Muscle layer of colon (tissue), 2 donors: Measurements from ENCODE around the gene UGT2B17.
"Not testable (repeated sequence)": the region's sequence is repeated elsewhere in the genome, so short reads cannot be mapped to it uniquely, and the experiment has no call there.

ENCODE experiments used
- H3K27ac ChIP-seq: one replicate; pipeline ENCODE4 v1.7.0; 2013; ENCODE audit warnings: low read depth, mild to moderate bottlenecking, low read length, moderate library complexity
- H3K27me3 ChIP-seq, 2 donors: one replicate each; pipeline ENCODE4 v1.7.0; 2013; ENCODE audit warnings: low read length in 2 of 2, mild to moderate bottlenecking in 2 of 2; ENCODE audit not compliant: insufficient read depth in 2 of 2, control insufficient read depth in 1 of 2
- H3K36me3 ChIP-seq: one replicate; pipeline ENCODE4 v1.7.0; 2013; ENCODE audit warnings: mild to moderate bottlenecking, low read length; ENCODE audit not compliant: insufficient read depth
- H3K4me1 ChIP-seq: one replicate; pipeline ENCODE4 v1.7.0; 2013; ENCODE audit warnings: mild to moderate bottlenecking, low read length; ENCODE audit not compliant: insufficient read depth
- H3K4me3 ChIP-seq, 2 donors: one replicate each; pipeline ENCODE4 v1.7.0; 2013; ENCODE audit warnings: low read length in 2 of 2, low read depth in 1 of 2, mild to moderate bottlenecking in 1 of 2, moderate library complexity in 1 of 2
- H3K9ac ChIP-seq: one replicate; pipeline ENCODE4 v1.7.0; 2013; ENCODE audit warnings: low read length
- H3K9me3 ChIP-seq: one replicate; pipeline ENCODE4 v1.7.0; 2013; ENCODE audit warnings: mild to moderate bottlenecking, low read length
- donor health status: abdominal sarcoma.
- donor health status: Adenocarcinoma of cecum.

Gene UGT2B17

DNA sequence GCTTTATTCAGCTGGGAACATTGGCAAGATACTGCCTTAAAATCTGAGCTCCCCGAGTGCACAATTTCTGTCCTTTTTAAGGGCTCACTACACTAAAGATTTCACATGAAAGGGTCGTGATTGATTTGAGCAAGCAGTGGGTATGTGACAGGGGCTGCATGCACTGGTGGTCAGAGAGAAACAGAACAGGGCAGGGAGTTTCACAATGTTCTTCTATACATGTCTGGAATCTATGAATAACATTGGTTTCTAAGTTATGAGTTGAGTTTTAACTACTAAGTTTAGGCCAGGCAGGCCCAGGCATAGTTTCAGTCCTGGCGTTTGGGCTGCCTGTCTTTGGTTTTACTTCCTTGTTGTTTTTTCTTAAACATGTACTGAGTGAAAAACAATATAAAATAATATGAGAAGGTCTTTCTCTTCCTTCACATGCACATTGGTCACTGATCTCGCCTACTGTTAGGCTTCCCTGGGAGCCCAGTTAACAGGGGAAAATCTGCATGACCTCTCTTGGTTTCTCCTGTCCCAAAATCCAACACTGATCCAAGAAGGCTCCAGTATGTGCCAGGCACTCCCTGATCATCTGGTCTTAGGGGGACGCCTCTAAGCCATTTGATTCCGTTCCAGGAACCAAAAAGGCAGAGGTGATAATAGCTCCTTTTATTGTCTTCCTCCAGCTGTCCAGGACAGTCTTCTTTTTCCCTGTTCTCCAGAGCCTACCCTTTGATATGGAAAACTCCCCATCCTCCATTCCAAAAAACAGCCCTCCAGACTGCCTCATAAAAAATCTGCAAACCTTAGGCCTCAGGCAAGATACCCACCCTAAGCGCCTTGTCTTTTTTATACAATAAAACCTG is at the start of gene UGT2B17:
UGT2B17 (minus strand) TSS at position 51 of the 854 bp plus-strand sequence. CDS start 7,838 bp downstream, outside the sequence.
- Histone ChIP-seq H3K4me3 (no peak within 1 kb of the TSS), H3K9ac (no peak within 1 kb of the TSS), H3K4me1 (no peaks in the 10 kb centered on the region), H3K9me3 (no peaks in the 10 kb centered on the region), H3K27me3 (no peaks in the 10 kb centered on the region), H3K36me3 (no peaks in the 10 kb centered on the region), H3K27ac (no peak within 1 kb of the TSS)

- not testable (repeated sequence) for H3K27ac ChIP-seq, H3K9ac ChIP-seq, H3K27me3 ChIP-seq, H3K36me3 ChIP-seq, H3K4me3 ChIP-seq, H3K4me1 ChIP-seq, H3K9me3 ChIP-seq
Measured at GRCh38 chr4:68622731-68623130, 46.6 kb upstream of the UGT2B17 start.

GRCh38 chr4:68617003-68617698 is 41.0 kb upstream of the UGT2B17 start:
- Histone ChIP-seq H3K9me3 (no peaks in the 10 kb centered on the region), H3K27ac (no peak overlapping the region), H3K9ac (no peak overlapping the region), H3K4me3 (no peak overlapping the region), H3K36me3 (no peaks in the 10 kb centered on the region), H3K4me1 (no peaks in the 10 kb centered on the region), H3K27me3 (no peaks in the 10 kb centered on the region)

- Histone ChIP-seq H3K4me1 (no peaks in the 10 kb centered on the region), H3K4me3 (no peak overlapping the region), H3K36me3 (no peaks in the 10 kb centered on the region), H3K9me3 (no peaks in the 10 kb centered on the region), H3K27ac (no peak overlapping the region), H3K27me3 (no peaks in the 10 kb centered on the region), H3K9ac (no peak overlapping the region)
Measured at GRCh38 chr4:68615699-68616422, 39.7 kb upstream of the UGT2B17 start.

GRCh38 chr4:68613752-68614151 is 37.6 kb upstream of the UGT2B17 start:
- Histone ChIP-seq H3K4me3 (no peak overlapping the region), H3K27ac (no peak overlapping the region), H3K4me1 (no peaks in the 10 kb centered on the region), H3K27me3 (no peaks in the 10 kb centered on the region), H3K9me3 (no peaks in the 10 kb centered on the region), H3K9ac (no peak overlapping the region), H3K36me3 (no peaks in the 10 kb centered on the region)

DNA sequence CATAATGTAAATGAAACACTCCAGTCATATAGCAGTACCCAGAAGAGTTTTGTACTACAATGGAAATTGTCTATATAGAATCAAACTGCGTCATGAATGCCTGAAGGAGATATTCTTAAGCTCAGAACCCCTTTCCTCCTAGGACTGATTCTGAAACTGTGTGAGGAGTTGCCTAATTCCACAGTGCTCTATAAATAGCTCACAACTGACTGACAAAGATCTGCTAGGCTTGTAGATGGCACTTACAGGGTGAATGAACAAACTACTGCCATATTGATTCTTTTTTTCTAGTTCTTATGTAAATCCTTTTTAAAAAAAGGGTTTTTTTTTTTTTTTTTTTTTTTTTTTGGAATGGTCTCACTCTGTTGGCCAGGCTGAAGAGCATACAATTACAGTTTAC is 30.1 kb upstream of the UGT2B17 start:
- H3K9ac ChIP-seq, result no peak overlapping the region
- H3K4me1 ChIP-seq, result no peaks in the 10 kb centered on the region

DNA sequence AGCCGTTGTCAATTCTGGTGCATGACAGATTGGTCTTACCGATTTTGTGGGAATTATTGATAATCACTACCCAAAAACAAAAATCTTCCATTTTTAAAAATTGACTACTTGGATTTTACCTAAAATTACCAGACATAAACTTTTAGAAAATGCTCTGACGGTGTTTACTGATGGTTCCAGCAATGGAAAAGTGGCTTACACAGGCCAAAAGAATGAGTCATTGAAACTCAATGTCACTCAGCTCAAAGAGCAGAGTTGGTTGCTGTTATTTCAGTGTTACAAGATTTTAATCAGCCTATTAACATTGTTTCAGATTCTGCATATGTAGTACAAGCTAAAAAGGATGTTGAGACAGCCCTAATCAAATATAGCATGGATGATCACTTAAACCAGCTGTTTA is 23.0 kb upstream of the UGT2B17 start:
- Histone ChIP-seq H3K27me3 (no peaks in the 10 kb centered on the region), H3K27ac (no peak overlapping the region), H3K9me3 (no peaks in the 10 kb centered on the region), H3K4me1 (no peaks in the 10 kb centered on the region), H3K9ac (no peak overlapping the region), H3K4me3 (no peak overlapping the region), H3K36me3 (no peaks in the 10 kb centered on the region)

More for the DNA sequence above, 30.1 kb upstream of the UGT2B17 start:
- no peaks in the 10 kb centered on the region for H3K36me3 ChIP-seq
- H3K27me3 ChIP-seq, result no peaks in the 10 kb centered on the region
- H3K27ac ChIP-seq, result no peak overlapping the region
- no peaks in the 10 kb centered on the region for H3K9me3 ChIP-seq
- H3K4me3 ChIP-seq, result no peak overlapping the region

- Histone ChIP-seq H3K4me3 (no peak overlapping the region), H3K9ac (no peak overlapping the region), H3K36me3 (no peaks in the 10 kb centered on the region), H3K27ac (no peak overlapping the region), H3K27me3 (no peaks in the 10 kb centered on the region), H3K9me3 (no peaks in the 10 kb centered on the region), H3K4me1 (no peaks in the 10 kb centered on the region)
Measured at GRCh38 chr4:68597482-68597881, 21.4 kb upstream of the UGT2B17 start.

DNA sequence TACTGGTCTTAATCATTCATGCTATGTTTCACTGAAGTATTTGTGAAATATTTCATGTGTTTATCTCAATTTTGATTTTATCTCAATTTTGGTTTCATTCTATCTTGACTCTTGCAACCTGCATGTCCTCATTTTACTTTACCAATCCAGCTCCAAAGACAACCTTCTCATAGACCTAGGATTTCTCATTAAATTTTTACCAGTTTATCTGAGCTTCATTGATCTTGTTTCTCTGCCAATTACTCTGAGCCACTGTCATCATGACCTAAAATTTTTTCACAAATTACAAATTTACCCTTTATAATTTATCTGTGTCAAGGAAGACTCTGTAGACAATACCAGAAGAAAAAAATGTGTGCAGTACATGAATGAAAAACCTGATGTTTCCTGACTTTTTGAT is 18.6 kb upstream of the UGT2B17 start:
- Histone ChIP-seq H3K4me3 (no peak overlapping the region), H3K4me1 (no peaks in the 10 kb centered on the region), H3K27me3 (no peaks in the 10 kb centered on the region), H3K9ac (no peak overlapping the region), H3K36me3 (no peaks in the 10 kb centered on the region), H3K9me3 (no peaks in the 10 kb centered on the region), H3K27ac (no peak overlapping the region)

DNA sequence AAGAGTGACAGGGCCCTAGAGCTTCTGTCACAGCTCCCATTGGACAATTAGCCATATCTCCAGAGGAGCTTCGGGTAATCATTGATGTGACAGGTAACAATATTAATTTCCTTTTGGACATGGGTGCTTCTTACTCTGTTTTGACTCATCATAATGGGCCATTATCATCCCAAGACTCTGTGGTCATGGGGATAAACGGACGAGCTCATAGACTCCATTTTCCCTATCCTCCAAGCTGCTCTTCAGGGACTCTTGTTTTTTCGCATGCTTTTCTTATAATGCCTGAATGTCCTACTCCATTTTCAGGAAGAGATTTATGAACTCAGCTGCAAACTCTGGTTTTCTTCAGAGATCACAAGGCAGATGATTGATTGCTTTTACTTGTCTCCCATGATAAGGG is 17.0 kb upstream of the UGT2B17 start:
- H3K4me1 ChIP-seq, result no peaks in the 10 kb centered on the region
- no peak overlapping the region for H3K4me3 ChIP-seq

DNA sequence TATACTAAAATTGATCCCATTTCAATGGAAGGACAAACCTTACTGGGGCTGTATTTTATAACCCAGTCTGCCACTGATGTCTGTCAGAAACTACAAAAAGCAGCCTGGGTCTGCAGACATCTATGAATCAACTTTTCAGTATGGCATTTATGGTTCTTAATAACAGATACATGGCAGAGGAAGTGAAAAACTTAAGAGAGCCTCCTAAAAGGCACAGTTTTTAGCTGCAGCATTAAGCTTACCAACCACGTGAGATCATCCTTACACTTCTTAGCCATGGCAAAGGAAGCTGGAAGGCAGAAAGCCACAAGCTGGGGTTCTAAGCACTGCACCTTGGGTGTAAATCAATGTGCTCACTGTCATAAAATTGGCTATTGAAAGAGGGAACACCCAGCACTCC is 16.6 kb upstream of the UGT2B17 start:
- no peaks in the 10 kb centered on the region for H3K36me3 ChIP-seq
- H3K9ac ChIP-seq, result no peak overlapping the region
- no peaks in the 10 kb centered on the region for H3K9me3 ChIP-seq
- no peaks in the 10 kb centered on the region for H3K27me3 ChIP-seq
- no peak overlapping the region for H3K27ac ChIP-seq
- H3K4me1 ChIP-seq, result no peaks in the 10 kb centered on the region
- H3K4me3 ChIP-seq, result no peak overlapping the region

More for the DNA sequence above, 17.0 kb upstream of the UGT2B17 start:
- no peaks in the 10 kb centered on the region for H3K36me3 ChIP-seq
- no peaks in the 10 kb centered on the region for H3K27me3 ChIP-seq
- H3K27ac ChIP-seq, result no peak overlapping the region
- no peaks in the 10 kb centered on the region for H3K9me3 ChIP-seq
- no peak overlapping the region for H3K9ac ChIP-seq
